Activated naive CD4-positive, alpha-beta T cell treated with Interleukin-2 at 50 U/mL for 16 hours (primary cell): Measurements from ENCODE around the gene PPA1.
"Not testable (repeated sequence)": the region's sequence is repeated elsewhere in the genome, so short reads cannot be mapped to it uniquely, and the experiment has no call there.

Experiments
- DNase-seq: peaks from one replicate; pipeline ENCODE4 v3.0.0-alpha.2; 2020

PPA1 gene

DNA sequence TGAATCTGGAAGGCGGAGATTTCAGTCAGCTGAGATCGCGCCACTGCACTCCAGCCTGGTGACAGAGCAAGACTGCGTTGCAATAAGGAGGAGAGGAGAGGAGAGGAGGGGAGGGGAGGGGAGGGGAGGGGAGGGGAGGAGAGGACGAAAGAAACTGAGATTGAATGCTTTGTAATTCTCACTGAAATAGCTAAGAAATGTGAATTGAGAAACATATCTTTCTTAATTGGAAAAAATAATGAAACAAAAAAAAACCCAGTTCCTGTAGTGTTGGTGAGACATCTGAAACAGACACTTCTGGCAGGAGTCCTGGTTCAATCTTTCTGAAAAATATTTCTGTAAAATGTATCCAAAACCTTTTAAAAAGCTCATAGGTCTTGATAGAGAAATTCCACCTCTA, 26.5 kb downstream of the PPA1 start:
- no peak for DNase-seq

DNA sequence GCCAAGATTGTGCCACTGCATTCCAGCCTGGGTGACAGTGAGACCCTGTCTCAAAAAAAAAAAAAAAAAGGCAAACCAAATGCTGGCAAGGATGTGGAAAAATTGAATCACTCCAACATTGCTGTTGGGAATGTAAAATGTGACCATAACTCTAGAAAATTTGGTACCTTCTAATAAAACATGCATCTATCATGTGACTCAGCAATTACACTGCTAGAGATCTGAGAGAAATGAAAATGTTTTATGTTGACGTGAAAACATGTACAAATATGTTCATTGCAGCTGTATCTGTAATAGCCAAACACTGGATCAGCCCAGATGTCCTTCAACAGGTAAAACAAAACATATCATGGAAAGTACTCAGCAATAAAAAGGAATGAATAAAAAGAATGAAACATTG, 32.1 kb downstream of the PPA1 start:
- no peak for DNase-seq

DNA sequence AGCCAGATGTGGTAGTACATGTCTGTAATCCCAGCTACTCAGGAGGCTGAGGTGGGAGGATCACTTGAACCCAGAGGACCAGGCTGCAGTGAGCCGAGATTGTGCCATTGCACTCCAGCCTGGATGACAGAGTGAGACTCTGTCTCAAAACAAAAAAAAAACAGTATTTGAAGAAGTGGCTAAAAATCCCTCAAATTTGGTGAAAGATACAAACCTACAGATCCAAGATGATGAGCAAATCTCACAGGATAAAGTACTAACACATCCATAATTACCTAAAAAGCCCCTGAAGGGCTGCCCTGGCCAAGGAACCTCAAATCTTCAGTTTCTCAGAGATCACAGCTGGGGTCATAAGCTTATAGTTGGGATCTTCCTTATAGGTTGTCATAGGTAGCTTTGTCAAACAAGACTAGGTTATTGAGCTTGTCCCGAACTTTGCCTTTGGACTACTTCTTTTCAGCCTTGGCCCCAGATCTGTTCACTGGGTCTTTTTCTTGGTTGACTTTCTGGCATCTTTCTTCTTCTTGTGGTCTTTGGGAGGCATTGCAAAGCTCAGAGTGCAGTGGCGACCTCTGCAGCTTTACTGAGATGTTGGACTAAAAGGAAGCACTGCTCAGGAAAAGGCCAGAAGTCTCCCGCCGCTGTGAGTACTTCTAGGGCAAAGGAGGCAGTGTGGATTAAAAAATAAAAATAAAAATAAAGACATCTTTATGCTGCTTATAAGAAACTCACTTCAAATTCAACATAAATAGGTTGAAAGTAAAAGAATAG, 34.3 kb downstream of the PPA1 start:
- no peak for DNase-seq

DNA sequence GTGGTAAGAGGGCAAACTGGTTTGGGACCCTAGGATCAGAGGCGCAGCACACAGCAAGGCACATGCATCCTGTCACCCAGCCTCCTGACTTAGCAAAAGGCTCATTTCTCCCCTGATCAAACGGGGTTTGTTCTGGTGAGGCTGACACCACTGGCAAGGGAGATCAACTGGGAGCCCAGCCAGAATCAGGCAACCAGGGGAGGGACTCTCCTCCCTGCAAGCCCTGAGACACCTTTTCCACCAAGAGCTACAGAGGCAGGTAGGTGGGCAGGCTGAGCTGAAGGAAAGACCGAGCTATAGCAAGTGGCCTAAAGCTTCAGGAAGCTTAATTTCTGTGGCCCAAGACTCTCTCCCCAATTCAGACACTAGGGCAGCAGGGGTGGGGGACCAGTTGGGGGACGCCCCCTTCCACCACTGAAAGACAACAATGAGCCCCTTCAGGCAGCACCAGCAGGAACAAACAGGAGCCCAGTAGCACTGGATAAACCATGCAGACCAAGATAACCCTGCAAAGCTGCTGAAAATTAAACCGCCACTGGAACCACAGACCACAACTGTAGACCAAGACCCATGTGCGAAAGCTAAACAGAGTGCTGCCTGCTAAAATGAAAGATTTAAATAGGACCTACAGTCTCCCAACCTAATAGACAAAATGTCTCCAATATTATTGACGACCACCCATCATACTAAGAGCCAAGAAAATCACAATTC, 35.8 kb downstream of the PPA1 start:
- DNase-seq = no peak

DNA sequence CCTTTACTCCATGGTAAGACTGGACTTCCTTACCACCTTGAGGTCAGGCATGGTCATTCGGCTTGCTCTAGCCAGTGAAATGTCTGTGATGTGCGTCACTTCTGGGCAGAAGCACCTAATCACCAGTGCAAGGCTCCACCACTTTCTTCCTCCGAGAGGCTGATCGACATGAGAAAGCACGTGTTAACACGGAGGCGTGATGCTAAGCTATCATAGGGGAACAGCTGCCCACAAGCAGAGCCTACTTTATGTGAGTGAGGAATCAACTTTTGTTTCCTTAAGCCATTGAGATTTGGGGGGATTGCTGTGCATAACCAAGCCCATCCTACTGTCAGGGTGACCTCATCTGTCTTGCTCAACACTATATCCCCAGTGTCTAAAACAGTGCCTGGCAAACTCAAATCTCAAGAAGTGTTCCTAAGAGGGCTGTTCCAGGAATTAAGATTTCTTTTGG, 39.8 kb downstream of the PPA1 start:
- no peak for DNase-seq

DNA sequence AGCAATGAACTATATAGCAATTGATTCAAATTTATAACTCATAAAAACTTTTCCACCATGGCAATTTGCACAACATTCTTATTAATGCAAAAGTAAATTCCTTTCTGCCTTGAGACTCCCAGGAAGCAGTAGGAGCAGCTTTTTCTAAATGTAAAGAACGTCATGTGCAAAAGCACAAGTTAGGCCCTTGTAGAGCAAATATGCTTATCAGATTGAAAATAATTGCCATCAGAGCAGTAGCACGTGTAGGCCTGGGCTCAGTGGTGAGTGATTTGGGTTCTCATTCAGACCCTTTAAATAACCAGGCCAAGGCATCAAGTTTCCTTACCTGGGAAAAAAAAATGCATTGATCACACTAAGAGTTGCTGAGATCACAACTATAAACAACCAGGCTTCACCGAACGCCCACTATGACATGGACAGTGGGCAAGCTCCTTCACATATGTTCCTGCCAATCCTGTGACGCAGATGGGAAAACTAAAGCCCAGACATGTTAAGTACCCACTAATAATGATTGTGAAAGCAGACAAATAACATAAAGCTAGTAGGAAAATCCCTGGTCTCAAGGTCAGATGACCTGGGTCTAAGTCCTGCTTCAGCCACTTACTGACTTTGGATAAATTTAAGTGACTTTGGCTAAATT, 40.8 kb downstream of the PPA1 start:
- DNase-seq = no peak

DNA sequence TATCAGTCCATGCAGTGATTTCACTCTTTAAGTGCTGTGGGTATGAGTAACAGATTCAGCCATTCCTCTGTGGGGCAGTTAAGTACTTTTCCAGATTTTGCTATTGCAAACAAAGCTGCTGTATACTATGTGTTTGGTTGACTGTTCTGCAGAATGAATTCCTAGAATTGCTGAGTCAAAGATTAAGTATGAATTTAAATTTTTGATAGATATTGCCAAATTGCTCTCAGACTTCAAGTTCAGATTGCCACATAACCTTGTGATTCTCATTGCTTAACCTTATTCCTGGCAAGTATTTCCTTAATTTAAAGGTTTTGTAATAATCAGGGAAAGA, 41.3 kb downstream of the PPA1 start:
- DNase-seq = no peak

DNA sequence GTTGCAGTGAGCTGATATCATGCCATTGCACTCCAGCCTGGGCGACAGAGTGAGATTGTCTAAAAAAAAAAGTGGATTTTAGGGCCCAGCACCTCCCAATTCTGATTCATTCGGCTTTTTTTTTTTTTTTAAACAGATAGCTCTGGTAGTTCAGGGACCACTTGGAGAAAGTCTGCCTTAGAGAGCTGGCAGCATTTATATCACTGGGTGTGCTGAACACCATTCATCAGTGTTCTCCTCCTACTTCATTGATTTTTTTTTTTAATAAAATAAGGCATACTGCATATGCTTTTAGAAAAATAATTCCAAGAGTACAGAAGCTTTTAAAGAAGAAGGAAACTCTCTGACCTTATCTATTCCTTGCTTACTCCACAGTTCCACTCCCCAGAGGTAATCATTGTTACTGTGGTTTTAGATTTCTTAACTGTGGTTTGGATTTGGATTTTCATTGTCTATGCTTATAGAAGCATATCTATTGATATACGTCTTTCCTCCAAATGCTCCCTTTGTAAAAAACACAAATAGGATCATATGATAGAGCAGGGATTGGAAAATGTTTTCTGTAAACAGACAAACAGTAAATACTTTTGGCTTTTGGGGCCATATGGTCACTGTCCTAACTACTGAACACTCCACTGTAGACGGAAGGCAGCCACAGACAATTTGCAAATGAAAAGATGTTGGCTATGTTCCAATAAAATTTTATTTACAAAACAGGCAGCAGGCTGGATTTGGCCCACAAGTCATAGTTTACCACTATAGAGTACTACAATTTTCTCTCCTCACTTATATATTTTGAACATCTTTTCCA, 41.9 kb downstream of the PPA1 start:
- no peak for DNase-seq

DNA sequence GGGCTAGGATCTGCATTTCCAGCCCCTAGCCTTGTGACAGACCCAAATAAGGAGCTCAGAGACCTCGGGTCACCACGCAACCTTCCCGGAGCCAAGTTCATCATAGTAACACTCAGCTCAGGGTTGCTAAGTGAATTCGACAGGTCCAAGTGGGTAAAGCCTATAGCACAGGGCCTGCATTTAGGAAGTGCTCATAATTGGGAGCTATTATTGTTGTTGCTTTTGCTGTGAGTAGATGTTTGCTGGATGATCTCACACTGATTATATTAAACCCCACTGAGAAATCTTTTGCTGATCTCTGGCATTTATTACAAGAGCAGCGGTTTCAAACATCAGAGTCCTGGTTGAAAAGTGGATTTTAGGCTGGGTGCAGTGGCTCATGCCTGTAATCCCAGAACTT, 42.6 kb downstream of the PPA1 start:
- DNase-seq = no peak

DNA sequence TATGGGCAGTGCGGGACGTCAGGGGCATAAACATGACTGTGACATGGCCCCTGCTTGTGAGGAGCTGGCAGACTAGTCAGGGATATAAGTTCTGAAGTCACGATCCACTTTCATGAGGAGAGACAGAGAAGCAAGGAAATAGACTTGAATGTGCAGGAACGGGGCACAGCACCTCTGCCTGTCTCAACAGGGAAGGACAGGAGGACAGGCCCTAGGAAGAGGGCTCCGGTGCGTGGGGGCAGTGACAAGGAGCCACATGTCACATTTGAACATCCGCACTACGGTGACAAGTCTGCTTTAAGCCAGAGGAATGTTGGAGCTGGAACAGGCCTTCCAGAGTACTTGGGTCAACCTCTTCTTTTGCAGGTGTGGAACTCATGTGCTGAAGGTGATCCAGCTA, 43.1 kb downstream of the PPA1 start:
- no peak for DNase-seq

DNA sequence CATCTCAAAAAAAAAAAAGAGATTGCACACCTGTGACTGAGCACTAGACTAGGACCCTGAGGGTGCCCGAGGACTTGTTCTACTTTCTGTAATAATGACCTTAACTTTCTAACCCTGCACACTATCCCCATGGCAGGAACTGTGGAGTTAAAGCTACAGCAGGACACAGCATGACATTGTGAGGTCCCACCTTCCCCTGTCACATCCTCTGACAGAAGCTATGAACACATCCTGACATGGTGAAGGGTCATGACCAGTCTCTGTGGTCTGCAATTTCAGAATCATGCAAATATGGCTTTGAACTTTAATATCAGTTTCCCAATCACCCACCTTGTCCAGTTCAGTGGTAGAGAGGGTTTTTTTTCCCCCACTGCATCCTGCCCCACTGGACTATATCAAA, 44.5 kb downstream of the PPA1 start:
- DNase-seq = no peak

DNA sequence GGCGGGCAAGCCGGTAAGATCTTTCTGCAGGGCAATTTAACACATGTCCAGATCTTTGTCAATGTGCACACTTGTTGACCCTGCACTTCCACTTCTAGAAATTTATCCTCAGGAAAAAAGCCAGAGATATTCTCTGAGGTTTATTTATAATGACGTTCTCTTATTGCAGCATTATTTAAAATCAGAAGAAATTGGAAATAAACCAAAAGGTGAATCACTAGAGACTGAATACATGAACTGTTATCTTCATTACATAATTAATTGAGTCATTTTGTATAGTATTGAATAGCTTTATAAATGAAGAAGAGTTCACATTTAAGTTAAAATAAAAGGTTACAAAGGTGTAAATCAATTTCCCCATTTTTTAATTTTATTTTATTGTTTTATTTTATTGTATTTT, 46.7 kb downstream of the PPA1 start:
- DNase-seq = no peak

DNA sequence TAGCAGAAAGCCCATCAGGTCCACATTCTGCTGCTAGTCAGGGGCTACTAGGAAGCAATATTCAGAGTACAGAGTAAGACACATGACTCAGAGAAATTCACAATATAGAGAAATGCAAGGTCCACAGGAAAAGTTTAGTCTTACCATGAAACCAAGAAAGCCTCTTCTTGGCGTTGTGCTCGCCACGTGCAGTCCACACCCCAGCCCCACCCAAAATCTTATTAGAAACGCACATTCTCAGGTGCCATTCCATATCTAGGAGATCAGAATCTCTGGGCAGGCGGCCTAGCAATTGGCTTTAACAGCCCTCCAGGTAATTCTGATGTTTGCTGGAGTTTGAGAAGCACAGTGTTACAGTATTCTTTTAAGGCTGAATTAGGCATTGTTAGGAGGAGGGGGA, 47.1 kb downstream of the PPA1 start:
- DNase-seq = no peak

DNA sequence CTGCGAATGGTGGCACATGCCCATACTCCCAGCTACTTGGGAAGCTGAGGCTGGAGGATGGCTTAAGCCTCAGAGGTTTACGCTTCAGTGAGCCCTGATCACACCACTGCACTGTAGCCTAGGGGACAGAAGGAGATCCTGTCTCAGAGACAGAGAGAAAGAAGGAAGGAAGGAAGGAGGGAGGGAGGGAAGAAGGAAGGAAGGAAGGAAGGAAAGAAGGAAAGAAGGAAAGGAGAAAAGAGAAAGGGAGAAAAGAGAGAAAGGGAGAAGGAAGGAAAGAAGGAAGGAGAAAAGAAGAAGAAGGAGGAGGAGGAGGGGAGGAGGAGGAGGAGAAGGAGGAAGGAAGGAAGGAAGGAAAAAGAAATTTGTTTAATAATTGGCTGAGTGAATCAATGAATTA, 49.9 kb downstream of the PPA1 start:
- DNase-seq = no peak

DNA sequence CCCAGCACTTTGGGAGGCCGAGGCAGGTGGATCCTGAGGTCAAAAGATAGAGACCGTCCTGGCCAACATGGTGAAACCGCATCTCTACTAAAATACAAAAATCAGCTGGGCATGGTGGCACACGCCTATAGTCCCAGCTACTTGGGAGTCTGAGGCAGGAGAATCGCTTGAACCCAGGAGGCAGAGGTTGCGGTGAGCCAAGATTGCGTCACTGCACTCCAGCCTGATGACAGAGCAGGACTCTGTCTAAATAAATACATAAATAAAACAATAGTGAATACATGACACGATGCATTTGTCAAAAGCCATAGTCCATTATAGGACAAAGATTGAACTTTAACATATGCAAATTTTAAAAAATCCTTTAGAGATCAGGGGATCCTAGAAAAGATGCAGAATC, 54.0 kb downstream of the PPA1 start:
- DNase-seq = not testable (repeated sequence)

DNA sequence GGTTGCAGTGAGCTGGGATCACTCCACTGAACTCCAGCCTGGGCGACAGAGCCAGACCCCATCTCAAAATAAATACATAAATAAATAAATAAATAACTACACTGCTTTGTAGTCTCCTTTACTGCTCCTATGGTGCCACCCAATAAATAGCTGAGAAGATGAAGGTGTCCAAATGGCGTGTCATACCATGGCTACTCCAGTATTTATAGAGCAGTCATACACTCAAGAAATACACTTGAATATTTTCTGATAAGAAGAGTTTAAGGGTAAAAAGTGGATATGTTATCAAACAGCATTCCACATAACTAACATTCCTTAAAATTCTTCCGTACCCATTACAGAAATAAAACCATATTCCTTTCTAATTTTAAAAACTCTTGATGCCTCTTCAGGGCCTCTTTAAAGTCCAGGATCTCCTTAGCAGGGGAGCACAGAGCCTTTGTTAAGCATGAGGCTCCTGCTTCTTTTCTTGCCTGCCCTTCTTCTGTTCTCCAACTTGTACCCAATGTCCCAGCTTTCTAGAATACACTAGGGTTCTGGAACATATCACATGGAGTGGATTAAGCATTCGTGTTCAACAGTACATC, 55.0 kb downstream of the PPA1 start:
- no peak for DNase-seq

DNA sequence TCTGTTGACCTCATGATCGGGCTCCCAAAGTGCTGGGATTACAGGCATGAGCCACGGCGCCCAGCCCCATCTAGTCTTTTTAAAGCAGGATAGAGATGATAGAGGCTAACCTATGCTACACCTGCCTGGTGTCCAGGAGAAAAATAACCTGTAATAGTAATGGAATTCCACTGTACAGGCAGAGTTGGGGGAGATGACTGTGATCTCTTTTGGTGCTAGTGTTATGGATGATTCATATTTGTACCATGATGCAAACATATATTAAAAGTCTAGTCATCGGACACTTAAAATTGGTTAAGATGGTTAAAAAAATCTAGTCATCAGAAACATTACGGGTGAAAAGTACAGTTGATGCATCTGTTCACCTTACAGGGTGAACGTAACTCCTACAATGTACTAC, 56.8 kb downstream of the PPA1 start:
- no peak for DNase-seq

DNA sequence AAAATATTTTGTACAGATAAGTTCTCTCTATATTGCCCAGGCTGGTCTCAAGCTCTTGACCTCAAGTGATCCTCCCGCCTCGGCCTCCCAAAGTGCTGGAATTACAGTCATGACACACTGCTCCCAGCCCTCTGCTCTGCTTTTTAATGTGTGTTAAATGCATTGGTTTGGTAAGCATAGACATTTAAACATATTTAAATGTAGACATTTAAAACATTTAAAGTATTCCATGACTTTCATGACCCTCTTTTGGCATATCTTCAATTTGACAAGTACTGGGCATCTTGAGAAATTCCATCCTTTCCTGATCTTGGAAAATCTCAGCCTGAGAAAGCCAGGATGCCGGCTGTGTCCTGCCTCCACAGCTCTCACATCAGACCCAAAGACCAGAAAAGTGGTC, 57.7 kb downstream of the PPA1 start:
- no peak for DNase-seq

DNA sequence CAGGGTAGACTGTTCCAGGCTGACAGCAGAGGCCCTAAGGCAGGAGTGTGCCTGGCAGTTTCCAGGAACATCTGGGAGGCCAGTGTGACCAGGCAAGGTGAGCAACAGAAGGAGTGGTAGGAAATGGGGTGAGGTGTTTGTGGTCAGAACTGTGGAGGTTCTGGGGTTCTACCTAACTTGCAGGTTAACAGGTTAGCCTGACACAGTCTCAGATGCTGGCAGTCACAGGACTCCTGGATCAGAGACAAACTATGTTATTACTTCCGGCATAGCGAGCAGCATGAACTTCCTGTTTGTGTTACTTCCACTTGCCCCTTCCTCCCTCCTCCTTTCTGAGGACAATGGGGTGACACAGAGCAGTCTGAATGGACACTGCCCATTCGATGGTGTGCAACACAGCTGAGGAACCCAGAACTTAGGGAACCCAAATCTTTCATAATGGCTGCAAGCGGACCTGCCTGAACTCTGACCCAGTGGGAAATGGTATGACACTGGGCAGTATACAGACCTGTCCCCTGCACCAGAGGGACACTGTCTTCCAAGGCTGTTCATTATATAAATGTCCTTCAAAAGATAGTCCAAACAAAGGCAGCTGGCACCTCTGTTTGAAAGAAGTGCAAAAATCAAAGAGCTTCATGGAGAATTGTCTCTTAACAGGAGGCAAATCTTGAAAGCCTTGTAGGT, 59.0 kb downstream of the PPA1 start:
- DNase-seq = peak; percentile 24

DNA sequence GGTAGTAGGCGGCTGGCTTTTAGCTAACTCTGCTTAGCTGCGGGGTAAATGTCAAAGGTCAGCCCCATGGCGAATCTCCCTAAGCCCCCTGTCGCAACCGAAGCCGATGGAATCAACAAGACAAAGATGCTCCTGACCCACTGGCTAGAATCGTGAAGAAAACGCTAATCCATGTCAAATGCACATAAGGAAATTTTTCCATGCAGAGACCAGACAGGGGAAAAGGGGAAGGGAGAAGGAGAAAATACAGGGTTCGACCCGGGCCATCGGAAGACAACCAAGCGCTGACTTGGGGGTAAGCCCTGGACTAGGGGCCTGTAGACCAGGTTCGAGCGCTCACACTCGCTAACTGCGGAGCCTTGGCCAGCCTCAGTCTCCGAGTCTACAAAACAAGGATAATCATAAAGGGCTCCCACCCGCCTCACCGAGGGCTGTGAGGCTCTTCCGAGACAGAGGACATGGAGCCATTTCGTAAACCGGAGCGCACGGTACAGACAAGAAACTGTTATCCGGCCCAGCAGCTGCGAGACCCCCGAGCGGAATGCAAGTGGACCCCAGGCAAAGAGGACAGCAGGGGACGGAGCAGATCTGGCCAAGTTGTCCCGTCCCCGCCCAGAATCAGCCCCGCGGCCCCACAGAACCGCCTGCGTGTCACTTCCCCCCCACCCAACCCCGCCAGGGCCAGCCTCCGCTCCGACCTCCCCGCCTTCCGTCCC, 63.4 kb downstream of the PPA1 start:
- DNase-seq = peak; percentile 13

DNA sequence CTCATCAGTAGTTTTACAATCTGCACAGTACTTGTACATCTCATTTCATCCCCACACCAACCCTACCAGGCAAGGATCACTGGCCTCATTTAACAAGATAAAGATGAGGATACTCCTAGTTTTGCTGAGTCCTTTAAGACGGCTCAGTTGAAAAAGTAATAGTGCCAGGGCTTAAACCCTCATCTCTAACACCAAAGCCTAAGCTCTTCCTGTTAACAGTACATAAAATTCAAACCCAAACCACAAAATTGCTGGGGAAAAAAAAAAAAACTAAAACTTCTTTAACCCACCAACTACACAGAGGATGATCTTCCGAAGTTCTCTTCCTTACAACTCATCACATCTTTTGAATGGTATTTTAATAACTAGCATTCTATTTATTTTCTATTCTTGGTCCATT, 64.2 kb downstream of the PPA1 start:
- no peak for DNase-seq

DNA sequence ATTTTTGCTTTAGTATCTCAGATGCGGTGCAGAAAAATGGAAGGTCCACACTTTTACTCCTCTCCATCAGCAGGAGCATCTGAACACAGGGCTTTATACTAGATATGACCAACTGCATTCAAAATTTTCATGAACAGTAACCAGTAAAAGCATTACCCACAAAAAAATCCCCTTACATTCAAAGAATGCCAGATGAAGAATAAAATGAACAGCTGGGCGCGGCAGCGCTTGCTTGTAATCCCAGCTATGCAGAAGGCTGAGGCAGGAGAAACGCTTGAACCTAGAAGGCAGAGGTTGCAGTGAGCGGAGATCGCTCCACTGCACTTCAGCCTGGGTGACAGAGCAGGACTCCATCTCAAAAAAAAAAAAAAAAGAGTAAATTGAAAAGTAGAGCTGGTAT, 66.0 kb downstream of the PPA1 start:
- DNase-seq = no peak
